HPDE6-E6E7 (cell line): ENCODE results near the gene GDAP2.
A peak's percentile ranks its signal among the peaks of the same experiment; 100 is the strongest.
"Not testable (repeated sequence)": the region's sequence is repeated elsewhere in the genome, so short reads cannot be mapped to it uniquely, and the experiment has no call there.

Source experiments
- DNase-seq: peaks from one replicate; pipeline ENCODE4 v3.0.0; 2011; ENCODE audit warnings: missing footprints; ENCODE audit errors: extremely low spot score

The GDAP2 gene, protein sequence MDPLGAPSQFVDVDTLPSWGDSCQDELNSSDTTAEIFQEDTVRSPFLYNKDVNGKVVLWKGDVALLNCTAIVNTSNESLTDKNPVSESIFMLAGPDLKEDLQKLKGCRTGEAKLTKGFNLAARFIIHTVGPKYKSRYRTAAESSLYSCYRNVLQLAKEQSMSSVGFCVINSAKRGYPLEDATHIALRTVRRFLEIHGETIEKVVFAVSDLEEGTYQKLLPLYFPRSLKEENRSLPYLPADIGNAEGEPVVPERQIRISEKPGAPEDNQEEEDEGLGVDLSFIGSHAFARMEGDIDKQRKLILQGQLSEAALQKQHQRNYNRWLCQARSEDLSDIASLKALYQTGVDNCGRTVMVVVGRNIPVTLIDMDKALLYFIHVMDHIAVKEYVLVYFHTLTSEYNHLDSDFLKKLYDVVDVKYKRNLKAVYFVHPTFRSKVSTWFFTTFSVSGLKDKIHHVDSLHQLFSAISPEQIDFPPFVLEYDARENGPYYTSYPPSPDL

DNA sequence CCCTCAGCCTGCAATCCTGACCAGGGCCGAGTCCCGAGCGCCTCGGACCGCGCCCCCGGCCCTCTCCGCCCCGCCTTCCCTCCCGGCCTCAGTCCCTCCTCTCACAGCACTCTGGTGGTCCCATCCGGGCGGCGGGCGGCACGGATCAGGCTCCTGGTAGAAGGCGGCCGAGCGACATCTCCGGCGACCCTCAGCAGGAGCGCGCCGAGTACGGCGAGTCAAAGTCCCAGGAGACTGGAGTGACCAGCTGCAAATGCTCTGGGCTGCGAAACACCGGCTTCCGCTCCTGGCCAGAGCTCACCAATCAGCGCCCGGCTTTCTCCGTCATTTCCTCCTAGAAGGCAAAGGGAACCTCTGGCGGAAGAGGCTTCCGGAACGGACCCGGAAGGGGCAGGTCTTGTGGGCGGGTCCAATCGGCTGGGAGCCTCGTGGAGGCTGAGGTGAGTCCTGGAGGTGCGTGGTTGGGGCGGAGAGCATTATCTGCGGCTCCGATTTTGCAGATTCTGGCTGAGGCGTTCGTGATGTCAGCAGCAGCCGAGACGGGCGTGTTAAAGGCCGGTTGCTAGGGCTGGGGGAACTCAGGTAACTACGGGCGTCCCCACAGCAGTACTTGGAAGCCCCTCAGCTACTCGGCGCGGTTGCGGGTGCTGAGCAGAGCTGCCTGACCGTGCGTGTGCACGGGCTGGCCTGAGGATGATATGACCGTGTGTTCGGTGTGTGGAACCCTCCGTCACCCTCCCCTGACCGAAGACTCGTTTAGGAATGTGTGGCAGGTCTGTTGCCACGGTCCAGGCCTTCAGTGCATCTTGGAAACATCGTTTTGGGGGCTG, at the start of gene GDAP2, which contains the start of gene WDR3:
GDAP2 (minus strand) TSS at position 279 of the 830 bp plus-strand sequence. CDS start 9,264 bp downstream, outside the sequence.
WDR3 (plus strand) TSS at position 397 of the 830 bp plus-strand sequence. CDS start 3,581 bp downstream, outside the sequence.
- DNase-seq, result peak; percentile 91

DNA sequence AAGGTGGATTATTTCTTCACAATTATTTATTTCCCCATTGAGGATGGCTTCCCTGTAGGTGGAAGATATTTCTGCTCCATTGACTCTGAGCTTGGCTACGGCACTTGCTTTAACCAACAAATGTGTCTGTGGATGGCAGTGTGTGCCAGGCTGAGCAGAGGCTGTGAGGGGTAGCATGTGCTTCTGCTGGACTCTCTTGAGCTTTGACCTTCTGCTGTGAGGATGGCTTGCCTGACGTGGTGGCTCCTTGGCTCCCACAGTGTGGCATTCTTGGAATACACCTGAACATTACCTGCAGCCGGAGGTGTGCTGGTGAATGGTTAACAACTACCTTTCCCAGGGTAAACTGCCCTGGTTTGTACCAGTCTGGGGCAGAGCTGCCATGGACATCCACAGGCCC, 47.0 kb upstream of the GDAP2 start:
- DNase-seq, result no peak

DNA sequence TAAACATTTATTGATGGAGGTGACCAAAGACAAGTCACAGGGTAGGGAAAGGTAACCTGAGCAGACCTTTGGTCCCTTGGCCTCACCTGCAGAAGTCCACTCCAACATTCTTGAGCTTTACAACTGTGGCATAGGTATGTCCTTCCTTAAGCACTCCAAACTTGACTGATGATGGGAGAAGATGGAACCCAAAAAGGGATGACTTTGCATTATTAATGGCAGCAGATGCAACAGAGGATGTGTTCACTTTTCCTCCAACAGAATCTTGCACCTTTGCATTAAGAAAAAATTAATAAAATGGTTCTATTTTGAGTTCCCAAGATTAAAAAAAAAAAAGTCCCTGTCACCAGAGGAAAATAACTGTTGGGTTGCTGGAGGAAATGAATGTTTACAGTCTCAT, 42.4 kb upstream of the GDAP2 start:
- no peak for DNase-seq

DNA sequence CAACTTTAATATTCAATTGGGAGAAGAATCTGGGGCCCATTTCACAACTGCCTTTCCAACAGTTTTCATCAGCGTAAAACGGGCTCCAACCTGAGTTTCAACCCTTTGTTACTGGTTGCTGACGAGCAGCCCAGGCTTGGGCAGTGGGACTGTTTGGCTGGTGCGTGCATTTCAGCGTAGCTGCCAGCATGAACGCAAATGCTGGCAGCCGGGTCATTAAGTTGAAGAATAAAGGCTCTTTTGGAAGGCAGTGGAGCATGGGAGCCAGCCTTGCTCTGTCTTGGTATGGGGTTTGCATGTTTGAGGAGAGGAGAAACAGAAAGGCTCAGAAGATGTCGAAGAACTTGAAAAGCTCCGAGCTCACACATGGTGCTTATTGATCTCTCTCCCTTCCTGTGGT, 40.8 kb upstream of the GDAP2 start:
- no peak for DNase-seq

DNA sequence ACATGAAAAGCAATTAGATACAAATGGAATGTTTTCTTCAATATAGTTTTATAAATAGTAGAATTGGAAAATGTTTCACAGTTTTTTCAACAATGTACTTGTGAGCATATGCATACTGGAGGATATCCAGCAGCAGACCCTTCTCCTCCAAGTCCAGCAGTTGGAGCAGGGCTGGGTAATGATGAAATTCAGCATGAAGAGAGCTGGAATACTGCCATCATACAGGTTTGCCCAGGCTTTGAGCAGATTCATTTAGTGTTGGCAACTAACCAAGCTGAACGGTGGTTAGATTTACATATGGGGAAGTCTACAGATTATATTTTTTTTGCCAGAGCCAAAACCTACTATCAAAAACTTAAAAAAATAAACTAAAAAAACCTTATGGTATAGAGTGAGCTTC, 38.5 kb upstream of the GDAP2 start:
- DNase-seq, result peak; percentile 10

DNA sequence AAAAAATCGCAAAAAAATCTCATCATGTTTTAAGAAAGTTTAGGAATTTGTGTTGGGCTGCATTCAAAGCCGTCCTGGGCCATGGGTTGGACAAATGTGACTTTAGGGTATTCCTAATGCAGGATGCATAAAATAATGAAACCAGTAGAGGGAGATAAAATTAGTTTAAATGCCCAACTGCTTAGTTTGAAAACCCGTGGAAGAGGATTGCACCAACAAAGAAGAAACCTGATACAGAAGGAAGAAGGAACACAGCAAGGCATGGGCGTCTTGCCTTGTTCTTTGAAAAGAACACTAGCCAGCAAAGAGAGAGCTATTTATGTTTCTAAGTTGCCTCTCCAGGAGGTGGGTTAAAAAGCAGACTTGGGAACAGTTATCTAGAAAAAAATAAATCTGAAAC, 38.1 kb upstream of the GDAP2 start:
- peak; percentile 12 for DNase-seq

DNA sequence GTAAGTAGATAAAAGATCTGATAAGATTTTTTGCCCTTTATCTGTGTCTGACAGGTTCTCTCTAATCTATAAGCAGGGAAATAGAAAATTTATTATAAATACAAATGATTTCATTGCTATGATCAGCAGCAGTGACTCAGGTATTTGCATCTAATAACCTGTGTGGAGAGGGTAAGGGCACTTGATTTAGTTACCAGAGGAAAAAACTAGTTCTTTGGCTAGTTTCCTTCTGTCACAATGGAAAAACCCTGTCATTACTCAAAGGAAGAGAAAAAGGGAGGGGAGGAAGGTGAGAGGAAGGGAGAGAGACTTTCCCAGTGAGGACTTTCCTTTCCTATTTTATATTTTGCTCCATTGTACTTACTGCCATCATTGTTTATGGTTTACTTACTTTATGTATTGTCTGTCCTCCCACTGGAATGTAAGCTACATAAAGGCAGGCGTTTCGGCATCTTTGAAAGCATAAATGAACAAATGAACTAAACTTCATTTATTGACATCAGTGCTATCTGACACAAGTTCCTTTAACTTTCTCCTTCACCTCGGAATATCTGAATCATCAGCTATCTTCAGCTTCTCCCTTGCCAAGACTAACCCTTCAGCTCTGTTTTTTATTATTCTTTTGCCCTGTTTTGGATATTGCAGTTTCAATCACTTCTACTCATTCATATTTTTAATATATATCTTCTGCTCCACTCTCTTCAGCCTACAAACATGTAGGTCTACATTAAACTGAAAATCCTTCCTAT, 35.0 kb upstream of the GDAP2 start:
- DNase-seq, result no peak

DNA sequence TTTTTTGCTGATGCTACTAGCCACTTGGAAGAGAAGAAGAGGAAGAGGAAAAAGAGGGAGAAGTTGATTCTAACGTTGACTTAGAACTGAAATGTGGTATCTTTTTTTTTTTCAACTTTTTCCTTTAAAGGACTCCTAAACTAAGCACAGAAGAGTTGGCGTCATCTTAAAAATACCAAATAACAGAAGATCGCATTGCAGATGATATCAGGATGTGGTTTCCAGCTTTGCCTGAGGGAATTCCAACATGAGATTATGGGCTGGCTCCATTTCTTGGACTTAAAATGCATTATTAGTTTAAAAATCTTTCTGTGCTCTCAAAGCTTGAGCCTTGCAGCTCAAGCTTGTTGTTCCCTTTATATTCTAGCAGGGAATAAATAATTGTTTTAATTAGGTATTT, 29.9 kb upstream of the GDAP2 start:
- no peak for DNase-seq

DNA sequence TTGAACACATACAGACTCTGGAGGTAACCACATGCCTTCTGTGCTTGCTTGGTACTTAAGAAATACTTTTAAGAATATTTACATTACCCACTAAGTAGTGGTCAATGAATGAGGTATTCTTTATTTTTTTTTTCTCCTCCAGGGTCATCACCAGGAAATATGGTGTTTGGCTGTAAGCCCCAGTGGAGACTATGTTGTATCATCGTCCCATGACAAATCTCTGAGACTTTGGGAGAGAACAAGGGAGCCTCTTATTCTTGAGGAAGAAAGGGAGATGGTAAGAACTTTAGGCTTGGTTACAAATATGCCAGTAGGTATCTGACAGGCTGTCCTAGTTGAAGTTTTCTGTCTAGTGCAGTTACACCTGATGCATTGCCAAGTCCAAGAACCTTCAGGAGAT, 23.0 kb upstream of the GDAP2 start:
- no peak for DNase-seq

DNA sequence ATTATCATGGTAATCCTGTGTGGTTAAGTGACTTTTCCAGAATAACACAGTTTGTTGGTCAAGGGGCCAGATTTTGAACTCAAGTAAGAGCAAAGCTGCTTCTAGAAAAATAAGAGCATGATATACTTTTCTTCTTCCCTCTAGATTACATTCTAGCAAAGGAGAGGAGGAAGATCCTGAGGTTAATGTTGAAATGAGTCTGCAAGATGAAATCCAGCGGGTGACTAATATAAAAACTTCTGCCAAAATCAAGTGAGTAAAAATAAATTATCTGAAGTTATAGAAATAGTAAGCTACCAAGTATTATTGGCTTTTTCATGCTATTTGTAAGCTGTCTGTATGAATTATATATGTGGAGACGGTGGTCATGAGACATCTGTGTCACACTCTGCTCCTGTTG, 12.9 kb upstream of the GDAP2 start:
- DNase-seq, result no peak

DNA sequence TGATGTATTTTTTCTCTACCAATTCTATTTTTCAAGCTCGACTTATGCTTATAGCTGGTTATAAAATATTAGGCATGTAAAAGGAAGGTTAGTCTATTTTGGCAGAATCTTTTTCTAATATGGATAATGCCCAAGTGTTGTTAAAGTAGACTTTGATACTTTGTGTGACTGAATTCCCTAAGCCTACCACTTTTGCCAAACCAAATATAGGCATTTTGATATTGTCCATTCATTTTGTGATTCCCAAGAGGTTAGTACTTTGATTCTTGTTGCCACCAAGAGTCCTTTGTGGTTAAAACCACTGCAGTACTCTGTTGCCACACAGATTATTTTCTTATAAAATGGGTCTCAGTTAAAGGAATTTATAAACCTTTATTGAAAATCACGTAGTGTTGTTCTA, 4.3 kb upstream of the GDAP2 start:
- DNase-seq, result no peak

DNA sequence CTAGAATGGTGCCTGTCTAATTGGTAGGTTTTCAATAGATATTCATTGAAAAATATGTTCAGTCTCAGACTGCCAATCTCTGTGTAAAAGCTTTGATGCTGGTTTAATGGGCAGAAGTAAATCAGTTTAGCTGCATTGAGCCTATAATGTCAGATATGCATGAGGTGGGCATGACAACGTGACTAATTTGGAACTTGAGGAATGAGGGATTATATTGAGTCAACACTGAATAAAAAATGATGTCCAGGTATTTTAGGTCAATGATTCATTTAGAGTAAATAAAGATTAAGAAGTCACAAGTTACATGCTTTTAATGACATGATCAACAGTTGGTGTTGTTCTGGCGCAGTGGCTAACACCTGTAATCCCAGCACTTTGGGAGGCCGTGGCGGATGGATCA, 3.2 kb upstream of the GDAP2 start:
- DNase-seq, result no peak

DNA sequence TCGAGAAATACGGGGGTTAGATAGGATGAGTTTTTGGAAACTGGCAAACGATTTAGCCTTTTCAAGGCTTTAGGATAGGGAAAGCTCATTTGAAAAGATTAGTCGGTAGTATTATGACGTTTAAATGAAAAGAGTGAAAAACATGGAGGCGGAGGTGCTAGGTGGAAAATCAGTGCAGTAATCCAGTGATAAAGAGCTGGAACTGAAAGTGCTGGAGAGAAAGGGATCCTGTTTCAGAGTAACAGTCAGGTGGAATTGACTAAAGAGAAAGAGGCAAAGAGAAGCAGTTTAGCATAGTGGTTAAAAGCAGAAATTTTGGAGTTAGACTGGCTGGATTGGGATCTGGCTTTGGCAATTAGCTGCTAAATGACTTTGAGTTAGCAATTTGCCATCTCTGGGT, 1.1 kb upstream of the GDAP2 start:
- peak; percentile 7 for DNase-seq

DNA sequence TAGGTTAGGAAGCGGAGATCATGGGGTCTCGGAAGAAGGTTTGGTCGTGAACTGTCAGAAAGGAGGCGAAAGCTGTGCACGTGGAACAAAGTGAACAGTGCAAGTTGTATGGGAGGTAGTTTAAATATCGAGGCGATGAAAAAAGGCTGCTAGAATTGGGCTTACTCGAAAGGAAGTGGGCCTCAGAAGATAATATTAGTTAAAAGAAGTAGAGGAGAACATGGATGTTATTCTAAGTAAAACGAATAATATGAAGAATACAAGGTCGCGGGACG, 689 bp upstream of the GDAP2 start:
- DNase-seq, result no peak

DNA sequence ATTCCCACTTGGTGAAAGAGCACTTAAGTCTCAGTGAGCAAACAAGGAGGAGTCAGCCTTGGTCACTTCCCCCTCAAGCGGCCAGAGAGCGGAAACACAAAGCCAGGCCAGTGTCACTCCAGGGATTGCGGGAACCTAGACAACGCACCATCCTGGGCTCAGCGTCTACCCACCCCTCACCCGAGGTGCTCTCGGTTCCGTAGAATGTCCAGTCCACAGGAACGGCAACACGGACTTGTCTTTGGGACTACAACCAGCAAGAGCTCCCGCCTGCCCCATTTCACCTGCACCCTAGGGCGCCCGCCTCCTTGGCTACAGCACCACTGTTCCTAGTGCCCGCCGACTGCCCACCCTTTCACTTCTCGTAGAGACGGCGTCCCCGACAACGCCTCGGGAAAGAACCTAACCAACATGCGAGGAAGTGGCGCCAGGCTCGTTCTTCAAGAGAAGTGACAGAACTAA, 509 bp downstream of the GDAP2 start:
- peak; percentile 15 for DNase-seq

DNA sequence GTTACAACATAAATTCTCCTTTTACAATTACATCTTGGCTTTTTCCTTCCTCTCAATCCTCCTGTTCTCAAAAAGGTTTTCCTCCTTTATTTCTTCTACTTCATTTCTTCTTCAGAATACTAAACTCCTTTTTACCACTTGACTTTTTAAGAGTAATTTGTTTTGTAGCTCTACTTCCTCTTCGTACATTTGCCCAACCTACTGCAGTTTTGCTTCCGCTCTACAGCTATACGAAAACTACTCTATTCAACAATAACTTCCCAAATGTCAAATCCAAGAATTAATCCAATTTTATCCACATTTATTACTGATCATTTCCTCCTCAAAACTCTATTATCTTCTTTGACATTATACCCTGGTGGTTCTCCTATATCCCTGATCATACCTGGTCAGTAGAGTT, 3.4 kb downstream of the GDAP2 start:
- no peak for DNase-seq

DNA sequence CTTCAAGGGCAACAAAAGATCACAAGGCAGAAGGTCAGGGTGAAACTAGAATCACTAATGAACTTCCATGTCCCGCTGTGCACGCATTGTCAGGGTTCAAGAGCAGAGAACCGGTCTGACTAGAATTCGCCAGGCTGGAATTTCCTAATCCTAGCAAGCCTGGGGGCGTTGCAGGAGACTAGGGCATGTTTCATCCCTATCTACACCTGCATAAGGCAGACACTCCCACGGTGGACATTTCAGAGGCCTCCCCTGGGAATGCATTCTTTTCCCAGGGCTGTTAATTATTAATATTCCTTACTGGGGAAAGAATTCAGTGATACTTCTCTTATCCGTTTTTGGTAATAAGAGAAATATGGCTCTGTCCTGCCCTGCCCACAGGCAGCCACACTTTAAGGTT, 6.7 kb downstream of the GDAP2 start:
- not testable (repeated sequence) for DNase-seq

DNA sequence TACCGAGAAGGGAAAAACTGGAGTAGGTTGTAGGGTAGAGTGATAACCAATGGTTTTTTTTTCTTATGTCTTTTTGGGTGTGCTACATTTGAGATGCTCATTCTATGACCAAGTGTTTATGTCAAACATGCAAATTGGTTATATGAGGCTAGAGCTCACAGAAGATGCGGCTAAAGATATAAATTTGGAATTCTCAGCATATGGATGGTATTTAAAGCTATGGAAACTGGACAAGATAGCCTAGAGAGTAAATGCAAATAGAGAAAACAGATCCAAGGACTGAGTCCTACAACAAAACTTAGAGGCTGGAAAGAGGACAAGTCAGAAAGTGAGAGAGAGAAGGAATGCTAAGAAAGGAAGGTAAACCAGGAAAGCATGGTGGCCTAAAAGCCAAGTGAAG, 7.4 kb downstream of the GDAP2 start:
- no peak for DNase-seq

DNA sequence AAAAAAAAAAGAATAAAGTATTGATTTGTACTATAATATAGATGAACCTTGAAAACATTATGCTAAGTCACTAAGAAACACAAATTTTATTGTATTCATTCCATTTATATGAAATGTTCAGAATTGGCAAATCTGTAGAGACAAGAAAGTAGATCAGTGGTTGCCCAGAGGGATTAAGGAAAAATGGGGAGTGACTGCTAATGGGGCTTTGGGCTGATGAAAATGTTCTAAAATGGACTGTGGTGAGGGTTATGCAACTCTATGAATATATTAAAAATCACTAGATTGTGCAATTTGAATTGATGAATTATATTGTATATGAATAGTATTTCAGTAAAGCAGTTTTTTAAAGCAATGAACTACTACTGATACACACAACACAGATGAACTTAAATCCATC, 10.0 kb downstream of the GDAP2 start:
- no peak for DNase-seq

DNA sequence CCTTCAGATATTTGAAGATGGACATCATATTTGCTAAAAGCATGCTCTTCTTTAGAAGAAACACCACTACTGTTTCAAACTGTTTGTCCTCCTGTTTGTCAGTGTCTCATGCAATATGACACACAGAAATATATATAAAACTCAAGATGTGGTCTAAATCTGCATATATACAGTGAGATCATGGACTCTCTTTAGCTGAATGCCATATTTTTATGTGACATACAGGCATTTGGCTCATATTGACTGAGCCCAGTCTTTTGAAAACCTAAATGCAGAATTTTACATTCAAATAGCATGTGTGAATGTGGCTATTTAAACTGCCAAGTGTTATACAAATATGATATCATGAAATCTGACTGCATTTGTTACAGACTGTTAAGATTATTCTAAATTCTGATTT, 18.4 kb downstream of the GDAP2 start:
- no peak for DNase-seq

DNA sequence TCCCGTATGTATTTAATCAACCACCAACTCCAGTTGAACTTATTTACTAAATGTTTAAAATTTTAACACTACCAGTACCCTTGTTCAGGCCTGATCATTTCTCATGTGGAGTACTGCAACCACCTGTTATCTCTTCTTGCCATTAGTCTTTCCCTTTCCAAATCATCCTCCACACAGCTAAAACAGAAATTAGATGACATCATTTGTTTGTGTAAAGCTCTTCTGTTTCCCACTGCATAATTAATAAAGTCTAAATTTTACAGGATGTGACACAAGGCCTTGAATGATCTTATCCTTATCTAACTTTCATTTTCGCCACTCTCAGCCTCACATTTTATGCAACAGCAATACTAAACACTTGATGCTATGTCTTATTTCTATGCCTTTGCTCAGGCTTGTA, 24.4 kb downstream of the GDAP2 start:
- no peak for DNase-seq

DNA sequence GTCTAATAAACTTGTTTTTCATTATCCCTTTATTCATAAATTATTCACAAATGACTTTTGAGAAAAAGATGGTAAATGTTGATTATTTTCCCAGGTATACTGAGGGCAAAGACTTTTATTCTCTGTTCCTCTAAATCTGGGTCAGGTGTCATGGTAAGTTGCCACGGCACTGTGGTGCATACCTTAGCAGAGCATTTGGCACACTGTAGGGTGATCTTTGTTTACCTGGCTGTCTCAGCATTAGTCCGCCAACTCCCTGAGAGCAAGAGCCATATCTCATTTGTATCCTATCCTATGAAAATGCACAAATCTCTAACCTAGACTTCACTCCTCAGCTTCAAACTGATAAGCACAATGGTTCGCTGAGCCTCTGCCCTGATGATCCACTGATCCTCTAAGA, 24.9 kb downstream of the GDAP2 start:
- DNase-seq, result no peak
